ENCODE measurements around the gene GLOD5.

DNA sequence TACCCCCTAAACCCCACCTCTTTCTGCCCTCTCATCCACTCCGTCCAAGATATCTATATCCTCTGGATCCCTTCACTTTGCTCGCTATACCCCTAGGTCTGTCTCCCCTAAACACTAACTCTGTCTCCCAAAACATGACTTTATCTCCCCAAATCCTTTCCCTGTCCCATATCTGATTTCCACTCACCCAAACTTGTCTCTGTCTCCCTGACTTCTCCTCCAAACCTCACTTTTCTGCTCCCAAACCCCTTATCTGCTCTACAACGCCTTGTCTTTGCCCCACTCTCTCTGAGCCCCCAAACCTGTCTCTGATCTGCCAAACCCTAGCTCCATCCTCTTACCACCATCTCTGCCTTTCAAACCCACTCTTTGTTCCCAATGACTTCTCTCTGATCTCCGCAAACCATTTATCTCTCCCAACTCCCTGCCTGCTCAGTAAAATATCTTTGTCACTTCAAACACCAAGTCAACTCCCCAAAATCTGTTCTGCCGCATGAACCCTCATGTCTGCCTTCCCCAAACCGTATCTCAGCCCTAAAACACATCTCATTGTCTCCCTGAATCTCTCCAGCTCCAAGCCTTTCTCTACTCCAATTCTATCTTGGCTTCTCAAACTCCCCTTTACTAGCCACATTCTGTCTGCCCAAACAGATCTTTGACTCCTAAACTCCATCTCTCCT is 25.4 kb downstream of the GLOD5 start:
- TF ChIP-seq, protein P1, sequence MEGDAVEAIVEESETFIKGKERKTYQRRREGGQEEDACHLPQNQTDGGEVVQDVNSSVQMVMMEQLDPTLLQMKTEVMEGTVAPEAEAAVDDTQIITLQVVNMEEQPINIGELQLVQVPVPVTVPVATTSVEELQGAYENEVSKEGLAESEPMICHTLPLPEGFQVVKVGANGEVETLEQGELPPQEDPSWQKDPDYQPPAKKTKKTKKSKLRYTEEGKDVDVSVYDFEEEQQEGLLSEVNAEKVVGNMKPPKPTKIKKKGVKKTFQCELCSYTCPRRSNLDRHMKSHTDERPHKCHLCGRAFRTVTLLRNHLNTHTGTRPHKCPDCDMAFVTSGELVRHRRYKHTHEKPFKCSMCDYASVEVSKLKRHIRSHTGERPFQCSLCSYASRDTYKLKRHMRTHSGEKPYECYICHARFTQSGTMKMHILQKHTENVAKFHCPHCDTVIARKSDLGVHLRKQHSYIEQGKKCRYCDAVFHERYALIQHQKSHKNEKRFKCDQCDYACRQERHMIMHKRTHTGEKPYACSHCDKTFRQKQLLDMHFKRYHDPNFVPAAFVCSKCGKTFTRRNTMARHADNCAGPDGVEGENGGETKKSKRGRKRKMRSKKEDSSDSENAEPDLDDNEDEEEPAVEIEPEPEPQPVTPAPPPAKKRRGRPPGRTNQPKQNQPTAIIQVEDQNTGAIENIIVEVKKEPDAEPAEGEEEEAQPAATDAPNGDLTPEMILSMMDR (IDR thresholded peaks at IDR 0.05), result no peak
- TF ChIP-seq POLR2A (IDR thresholded peaks at IDR 0.05), result no peak

Data from Peyer's patch (tissue), 4 donors.